ENCODE results near the gene BCL11B. TPM values are rescaled to one million over a fixed set of nuclear protein-coding genes. Genes with fewer than 3 reads are reported as not detected.
A peak's percentile ranks its signal among the peaks of the same experiment; 100 is the strongest.

Gene BCL11B
- total and polyA plus RNA-seq, 2 of the 8 experiments (the other 6 are each of a cell fraction or from before 2014, with no cell fraction given), result 0.63 to 5.9 TPM

- H2BK120ac ChIP-seq (replicated peaks; ENCODE audit: low read depth, low read length), result no peak overlapping the region
- no peak overlapping the region for H2AFZ ChIP-seq (ENCODE audit: low read length)
- H3K14ac ChIP-seq (ENCODE audit: insufficient read length), result no peak overlapping the region
- H3K18ac ChIP-seq (ENCODE audit: extremely low read depth, low read length), result no peak overlapping the region
- DNase-seq (ENCODE audit: low read depth in 1 of 2, low spot score in 2 of 2) (peak in 1 of 2 experiments; percentile 22), FAIRE-seq (no peak)
- POLR2A ChIA-PET (ENCODE audit: partially characterized antibody), result no interaction called here
- 92% methylated on average over 14 of the region's 15 CpGs; no CpG with 5 or more reads in 1 of the 2 experiments for WGBS, 2 experiments (ENCODE audit: extremely low coverage in 1 of 2, insufficient coverage in 1 of 2, insufficient read length in 1 of 2, insufficient replicate concordance in 2 of 2, low coverage in 1 of 2, low lambda C conversion rate in 2 of 2, missing lambda C conversion rate in 1 of 2)
- no peak overlapping the region for H3K23ac ChIP-seq (ENCODE audit: insufficient read length)
- no peaks in the 10 kb centered on the region for H3K36me3 ChIP-seq (ENCODE audit: control insufficient read depth in 2 of 4, insufficient read depth in 4 of 4, low read length in 3 of 4)
- no peak overlapping the region for H3K9ac ChIP-seq (replicated peaks in 1 of 4; ENCODE audit: extremely low read depth in 1 of 4, low read depth in 3 of 4, low read length in 3 of 4)
- H2BK12ac ChIP-seq (ENCODE audit: low read depth, low read length), result peak overlapping the region; percentile 50; the same call in 1 of the 2 replicates
- H3K56ac ChIP-seq (replicated peaks; ENCODE audit: insufficient read length, low read depth, low read length), result no peak overlapping the region
- no peak overlapping the region for H3K4me3 ChIP-seq (ENCODE audit: extremely low read depth in 1 of 4, insufficient read depth in 2 of 4, low read depth in 3 of 4, low read length in 4 of 4)
- H4K91ac ChIP-seq (replicated peaks; ENCODE audit: insufficient read length, low read length), result no peak overlapping the region
- no peaks in the 10 kb centered on the region for H3K79me1 ChIP-seq (ENCODE audit: low read depth, low read length)
- no peaks in the 10 kb centered on the region for H3K9me3 ChIP-seq (ENCODE audit: insufficient read depth in 2 of 2, low read depth in 1 of 2, low read length in 1 of 2)
- no peak overlapping the region for H3K4me2 ChIP-seq (ENCODE audit: insufficient read depth in 1 of 2, low read depth in 2 of 2, low read length in 2 of 2)
- CTCF ChIA-PET (ENCODE audit: partially characterized antibody), result interaction anchor here (1.1 to 1.5 kb wide), 2 partner anchors 45 to 1143 kb away, joined by 3 read pairs; no protein-coding TSS in a partner anchor
- no peak overlapping the region for H3K27ac ChIP-seq (ENCODE audit: low read depth, low read length)
- no peaks in the 10 kb centered on the region for H3K27me3 ChIP-seq (replicated peaks in 1 of 4; ENCODE audit: control insufficient read depth in 3 of 4, extremely low read depth in 1 of 4, insufficient read depth in 3 of 4, low read length in 3 of 4)
- H4K5ac ChIP-seq (ENCODE audit: insufficient read length, low read depth, low read length), result no peak overlapping the region
- H3K4me1 ChIP-seq (replicated peaks in 1 of 4; ENCODE audit: control insufficient read depth in 3 of 4, insufficient read depth in 4 of 4, low read length in 3 of 4), result peaks cover 0 to 6% (median 1%) of the 10 kb centered on the region in 4 experiments; a peak in 3 of 7 replicates
- H3K23me2 ChIP-seq (ENCODE audit: low read depth, low read length), result no peaks in the 10 kb centered on the region
- no peak overlapping the region for H2AK5ac ChIP-seq (ENCODE audit: low read depth, low read length)
- H3K79me2 ChIP-seq (ENCODE audit: control insufficient read depth in 1 of 2, insufficient read depth in 2 of 2, low read length in 2 of 2), result no peaks in the 10 kb centered on the region
- no peak for TF ChIP-seq HDAC6 (IDR thresholded peaks at IDR 0.05; ENCODE audit: low read depth, low read length)
- no peak for TF ChIP-seq JUN (IDR thresholded peaks at IDR 0.05; ENCODE audit: low read depth, low read length)
- no peak for TF ChIP-seq BRCA1 (IDR thresholded peaks at IDR 0.05; ENCODE audit: low read depth, low read length)
- TF ChIP-seq, protein P1, sequence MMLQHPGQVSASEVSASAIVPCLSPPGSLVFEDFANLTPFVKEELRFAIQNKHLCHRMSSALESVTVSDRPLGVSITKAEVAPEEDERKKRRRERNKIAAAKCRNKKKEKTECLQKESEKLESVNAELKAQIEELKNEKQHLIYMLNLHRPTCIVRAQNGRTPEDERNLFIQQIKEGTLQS (IDR thresholded peaks at IDR 0.05; ENCODE audit: insufficient read depth, low read depth, low read length), result no peak
- no peak for TF ChIP-seq EGR1 (IDR thresholded peaks at IDR 0.05; ENCODE audit: borderline replicate concordance, low read depth, low read length)
- H2BK20ac ChIP-seq (ENCODE audit: low read length), result no peak overlapping the region
- no peak overlapping the region for H2BK5ac ChIP-seq (ENCODE audit: low read depth, low read length)
- H4K8ac ChIP-seq (ENCODE audit: extremely low read depth, insufficient read depth, low read length), result no peak overlapping the region
- no peak overlapping the region for H3K4ac ChIP-seq (replicated peaks; ENCODE audit: insufficient read length, low read depth, low read length)
- H4K20me1 ChIP-seq (replicated peaks in 1 of 2; ENCODE audit: control insufficient read depth in 1 of 2, insufficient read depth in 2 of 2, low read length in 2 of 2), result no peaks in the 10 kb centered on the region
- 0 out of 2 replicates have a peak overlapping the region, but pooled peaks have one; percentile 81 for H2BK15ac ChIP-seq (ENCODE audit: low read length)
These were observed 10.5 kb upstream of the BCL11B start for GRCh38 chr14:99282261-99283050.

Data from H1 (cell line).